ENCODE data around the gene PRPSAP2. TPM values are rescaled to one million over a fixed set of nuclear protein-coding genes. Genes with fewer than 3 reads are reported as not detected.

PRPSAP2 gene
- total and polyA plus RNA-seq, 10 donors: 26.3 to 44.8 (median 30.4) TPM

GRCh38 chr17:18848501-18848900 lies 9.4 kb upstream of the PRPSAP2 start:
- WGBS, 5 donors: 92 to 96% (median 95%) methylated on average over 6 of the region's 6 CpGs
- no peaks in the 10 kb centered on the region for H3K36me3 ChIP-seq
- H3K4me1 ChIP-seq: no peaks in the 10 kb centered on the region
- no peak overlapping the region for H3K27ac ChIP-seq
- no peaks in the 10 kb centered on the region for H3K9me3 ChIP-seq
- TF ChIP-seq POLR2A (IDR thresholded peaks at IDR 0.05): no peak
- H3K4me3 ChIP-seq: no peak overlapping the region
- DNase-seq: no peak
- H3K27me3 ChIP-seq (replicated peaks in 1 of 7): no peaks in the 10 kb centered on the region
- intact Hi-C loops (cut with DNase I; ENCODE audit: low total_unique reads): no loop called here

- H3K9me3 ChIP-seq: no peaks in the 10 kb centered on the region
- intact Hi-C loops (cut with DNase I; ENCODE audit: low total_unique reads): no loop called here
- no peaks in the 10 kb centered on the region for H3K27me3 ChIP-seq (replicated peaks in 1 of 7)
- peaks cover 0 to 9% (median 8%) of the 10 kb centered on the region in 6 donors for H3K4me1 ChIP-seq
- WGBS, 5 donors: 74 to 85% (median 81%) methylated on average over 1 of the region's 1 CpG
- no peak overlapping the region for H3K4me3 ChIP-seq
- H3K27ac ChIP-seq: no peak overlapping the region
- no peaks in the 10 kb centered on the region for H3K36me3 ChIP-seq
- DNase-seq: no peak
- TF ChIP-seq CTCF (IDR thresholded peaks at IDR 0.05 in 8 of 11, conservative IDR thresholded peaks at IDR 0.05 in 3 of 11) (no peak), POLR2A (IDR thresholded peaks at IDR 0.05) (no peak), POLR2AphosphoS5 (IDR thresholded peaks at IDR 0.05) (no peak)
Measured at GRCh38 chr17:18850679-18851078, 7.3 kb upstream of the PRPSAP2 start.

GRCh38 chr17:18851201-18851600 lies 6.7 kb upstream of the PRPSAP2 start:
- no peaks in the 10 kb centered on the region for H3K27me3 ChIP-seq (replicated peaks in 1 of 7)
- no peaks in the 10 kb centered on the region for H3K9me3 ChIP-seq
- peaks cover 0 to 13% (median 10%) of the 10 kb centered on the region in 6 donors for H3K4me1 ChIP-seq
- H3K27ac ChIP-seq: no peak overlapping the region
- no peak for DNase-seq
- TF ChIP-seq POLR2AphosphoS5 (IDR thresholded peaks at IDR 0.05): no peak
- no peak for TF ChIP-seq CTCF (IDR thresholded peaks at IDR 0.05 in 8 of 11, conservative IDR thresholded peaks at IDR 0.05 in 3 of 11)
- no peak for TF ChIP-seq POLR2A (IDR thresholded peaks at IDR 0.05)
- 54 to 80% (median 71%) methylated on average over 3 of the region's 3 CpGs for WGBS, 5 donors
- intact Hi-C loops (cut with DNase I; ENCODE audit: low total_unique reads): no loop called here
- no peaks in the 10 kb centered on the region for H3K36me3 ChIP-seq
- H3K4me3 ChIP-seq: no peak overlapping the region

GRCh38 chr17:18854956-18855355 lies 3.0 kb upstream of the PRPSAP2 start:
- H3K27me3 ChIP-seq (replicated peaks in 1 of 7): no peaks in the 10 kb centered on the region
- H3K27ac ChIP-seq: no peak overlapping the region
- H3K36me3 ChIP-seq: no peaks in the 10 kb centered on the region
- H3K9me3 ChIP-seq: no peaks in the 10 kb centered on the region
- intact Hi-C loops (cut with DNase I; ENCODE audit: low total_unique reads): no loop called here
- 86 to 94% (median 90%) methylated on average over 7 of the region's 7 CpGs for WGBS, 5 donors
- peaks cover 0 to 46% (median 39%) of the 10 kb centered on the region in 6 donors for H3K4me1 ChIP-seq
- TF ChIP-seq CTCF (IDR thresholded peaks at IDR 0.05 in 8 of 11, conservative IDR thresholded peaks at IDR 0.05 in 3 of 11): no peak
- no peak for TF ChIP-seq POLR2A (IDR thresholded peaks at IDR 0.05)
- no peak for TF ChIP-seq POLR2AphosphoS5 (IDR thresholded peaks at IDR 0.05)
- no peak for DNase-seq
- H3K4me3 ChIP-seq: peak overlapping the region in 2 of 8 donors; percentile 59 to 85

Measured in spleen (tissue), 11 donors.